Lower leg skin (tissue), 3 donors: ENCODE measurements around the gene PTPA.

Source experiments
- POLR2A ChIP-seq, 2 donors: fragments of 450-650 bp; IDR thresholded peaks; one replicate each; pipeline ENCODE4 v1.6.1; 2016 to 2017; ENCODE audit warnings: antibody characterized with exemption in 2 of 2, mild to moderate bottlenecking in 1 of 2, moderate library complexity in 1 of 2
- TF ChIP-seq, protein P1 (sequence below), 3 donors: fragments of 450-650 bp; IDR thresholded peaks; one replicate each; pipeline ENCODE4 v1.5.1; 2016; ENCODE audit warnings: antibody characterized with exemption in 3 of 3, mild to moderate bottlenecking in 3 of 3, moderate library complexity in 2 of 3

DNA sequence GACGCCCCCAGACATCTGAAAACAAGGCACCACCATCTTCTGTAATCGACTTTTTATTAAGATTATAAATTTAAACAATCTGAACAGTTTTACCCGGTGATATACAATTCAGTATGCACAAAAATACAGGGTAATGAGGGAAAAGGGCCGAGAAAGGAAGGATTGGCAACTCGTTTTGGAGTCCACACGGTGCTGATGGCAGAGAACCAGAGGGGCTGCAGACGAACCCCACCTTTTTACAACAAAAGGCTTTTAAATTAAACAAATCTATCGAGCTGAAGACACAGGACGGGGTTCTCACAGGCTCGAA, 64.3 kb downstream of the PTPA start:
- TF ChIP-seq POLR2A (IDR thresholded peaks at IDR 0.05): no peak
- TF ChIP-seq, protein P1, sequence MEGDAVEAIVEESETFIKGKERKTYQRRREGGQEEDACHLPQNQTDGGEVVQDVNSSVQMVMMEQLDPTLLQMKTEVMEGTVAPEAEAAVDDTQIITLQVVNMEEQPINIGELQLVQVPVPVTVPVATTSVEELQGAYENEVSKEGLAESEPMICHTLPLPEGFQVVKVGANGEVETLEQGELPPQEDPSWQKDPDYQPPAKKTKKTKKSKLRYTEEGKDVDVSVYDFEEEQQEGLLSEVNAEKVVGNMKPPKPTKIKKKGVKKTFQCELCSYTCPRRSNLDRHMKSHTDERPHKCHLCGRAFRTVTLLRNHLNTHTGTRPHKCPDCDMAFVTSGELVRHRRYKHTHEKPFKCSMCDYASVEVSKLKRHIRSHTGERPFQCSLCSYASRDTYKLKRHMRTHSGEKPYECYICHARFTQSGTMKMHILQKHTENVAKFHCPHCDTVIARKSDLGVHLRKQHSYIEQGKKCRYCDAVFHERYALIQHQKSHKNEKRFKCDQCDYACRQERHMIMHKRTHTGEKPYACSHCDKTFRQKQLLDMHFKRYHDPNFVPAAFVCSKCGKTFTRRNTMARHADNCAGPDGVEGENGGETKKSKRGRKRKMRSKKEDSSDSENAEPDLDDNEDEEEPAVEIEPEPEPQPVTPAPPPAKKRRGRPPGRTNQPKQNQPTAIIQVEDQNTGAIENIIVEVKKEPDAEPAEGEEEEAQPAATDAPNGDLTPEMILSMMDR (IDR thresholded peaks at IDR 0.05): no peak
